RWPE2 (cell line): ENCODE data around the gene LYPLA2.

Experiments
- ATAC-seq: fragments of 200-7000 bp; cut with Tn5 transposase; 3 replicates; pipeline ENCODE4 v1.9.1; 2021; ENCODE audit warnings: low read depth
- DNase-seq: peaks from one replicate; pipeline ENCODE4 v3.0.0-alpha.2; 2020; ENCODE audit warnings: low spot score
- H3K27ac ChIP-seq: fragments of 450-650 bp; 2 replicates; pipeline ENCODE4 v1.5.1; 2017; ENCODE audit warnings: mild to moderate bottlenecking; ENCODE audit not compliant: poor library complexity, severe bottlenecking
- H3K27me3 ChIP-seq: fragments of 250-450 bp; sonication (Bioruptor Pico); 2 replicates; pipeline ENCODE4 v1.5.1; 2021; ENCODE audit warnings: mild to moderate bottlenecking, moderate library complexity; ENCODE audit not compliant: insufficient read depth, poor library complexity, severe bottlenecking
- H3K36me3 ChIP-seq: fragments of 250-450 bp; sonication (Bioruptor Pico); 2 replicates; pipeline ENCODE4 v1.5.1; 2020; ENCODE audit warnings: low read depth, mild to moderate bottlenecking, moderate library complexity
- H3K4me1 ChIP-seq: fragments of 250-450 bp; sonication (Bioruptor Pico); 2 replicates; pipeline ENCODE4 v1.5.1; 2021; ENCODE audit warnings: mild to moderate bottlenecking, moderate library complexity; ENCODE audit not compliant: insufficient read depth, poor library complexity, severe bottlenecking
- H3K4me3 ChIP-seq: fragments of 250-450 bp; sonication (Bioruptor Pico); 2 replicates; pipeline ENCODE4 v1.5.1; 2021; ENCODE audit warnings: mild to moderate bottlenecking, moderate library complexity; ENCODE audit not compliant: severe bottlenecking
- H3K9me3 ChIP-seq: fragments of 250-450 bp; sonication (Bioruptor Pico); 2 replicates; pipeline ENCODE4 v1.5.1; 2021; ENCODE audit warnings: mild to moderate bottlenecking, moderate library complexity; ENCODE audit not compliant: severe bottlenecking
- CTCF ChIP-seq: fragments of 450-650 bp; IDR thresholded peaks from one replicate; pipeline ENCODE4 v1.5.1; 2017; ENCODE audit warnings: mild to moderate bottlenecking, moderate library complexity; ENCODE audit not compliant: poor library complexity, severe bottlenecking

The LYPLA2 gene

GRCh38 chr1:23790696-23791515, at the start of gene LYPLA2:
TSS of gene LYPLA2 (plus strand) at chr1:23791145. CDS start at chr1:23792683, 1,538 bp downstream.
- H3K27me3 ChIP-seq, result no peaks in the 10 kb centered on the region
- no peak for TF ChIP-seq CTCF
- no peaks in the 10 kb centered on the region for H3K9me3 ChIP-seq
- peak; percentile 94 for DNase-seq
- ATAC-seq, result peak; percentile 72
- H3K36me3 ChIP-seq, result peaks cover 50% of the 10 kb centered on the region
- H3K4me1 ChIP-seq, result peaks cover 20% of the 10 kb centered on the region
- peak within 1 kb of the TSS; percentile 49 for H3K4me3 ChIP-seq
- H3K27ac ChIP-seq, result peak within 1 kb of the TSS; percentile 91

GRCh38 chr1:23741609-23742008, 49.3 kb upstream of the LYPLA2 start:
- H3K4me1 ChIP-seq, result peaks cover 16% of the 10 kb centered on the region
- TF ChIP-seq CTCF, result no peak

GRCh38 chr1:23742670-23743286, 48.2 kb upstream of the LYPLA2 start:
- H3K36me3 ChIP-seq, result peaks cover 24% of the 10 kb centered on the region

More at GRCh38 chr1:23741609-23742008, 49.3 kb upstream of the LYPLA2 start:
- Histone ChIP-seq H3K4me3 (no peak overlapping the region), H3K9me3 (no peaks in the 10 kb centered on the region), H3K36me3 (peaks cover 15% of the 10 kb centered on the region), H3K27ac (peak overlapping the region; percentile 58), H3K27me3 (no peaks in the 10 kb centered on the region)
- no peak for ATAC-seq
- no peak for DNase-seq

GRCh38 chr1:23743287-23744152, 47.4 kb upstream of the LYPLA2 start, which contains the start of gene ELOA:
TSS of gene ELOA (plus strand) at chr1:23743471. CDS start at chr1:23743504, 33 bp downstream.
- no peak for TF ChIP-seq CTCF
- Histone ChIP-seq H3K4me3 (peak within 1 kb of the TSS; percentile 89), H3K27me3 (no peaks in the 10 kb centered on the region), H3K9me3 (no peaks in the 10 kb centered on the region), H3K4me1 (peaks cover 16% of the 10 kb centered on the region), H3K27ac (peak within 1 kb of the TSS; percentile 58), H3K36me3 (peaks cover 32% of the 10 kb centered on the region)
- DNase-seq (peak; percentile 66), ATAC-seq (peak; percentile 81)

More at GRCh38 chr1:23742670-23743286, 48.2 kb upstream of the LYPLA2 start:
- Histone ChIP-seq H3K4me3 (peak overlapping the region; percentile 89), H3K27ac (peak overlapping the region; percentile 58), H3K4me1 (peaks cover 16% of the 10 kb centered on the region), H3K9me3 (no peaks in the 10 kb centered on the region), H3K27me3 (no peaks in the 10 kb centered on the region)
- DNase-seq (no peak), ATAC-seq (peak; percentile 22)
- no peak for TF ChIP-seq CTCF
